Gastrocnemius medialis (tissue), 4 donors: Measurements from ENCODE around the gene TSEN15.

Experiments used
- CTCF ChIP-seq, 5 experiments: fragments of 450-650 bp in 3 of 5; fragments of 200-600 bp in 2 of 5; sonication (generic) in 2 of 5; IDR thresholded peaks in 4 of 5; conservative IDR thresholded peaks in 1 of 5; 1 replicate in 4 of 5; 2 replicates in 1 of 5; pipeline ENCODE4 v1.5.1; 2016 to 2019; ENCODE audit warnings: antibody characterized with exemption in 5 of 5, mild to moderate bottlenecking in 3 of 5, moderate library complexity in 3 of 5
- POLR2A ChIP-seq, 2 donors: fragments of 450-650 bp; IDR thresholded peaks; one replicate each; pipeline ENCODE4 v1.6.1; 2017; ENCODE audit warnings: antibody characterized with exemption in 2 of 2, mild to moderate bottlenecking in 2 of 2, moderate library complexity in 2 of 2

- TF ChIP-seq CTCF (IDR thresholded peaks at IDR 0.05 in 4 of 5, conservative IDR thresholded peaks at IDR 0.05 in 1 of 5): no peak
- no peak for TF ChIP-seq POLR2A (IDR thresholded peaks at IDR 0.05)
Measured at GRCh38 chr1:184062640-184063286, 11.2 kb downstream of the TSEN15 start.
